AG04449 (cell line): ENCODE measurements around the gene SCGN.

ENCODE experiments used
- CTCF ChIA-PET: fragments of 350-600 bp; formaldehyde crosslinking; extraction: SDS; loops from one replicate; lab custom pipeline; 2021; ENCODE audit warnings: antibody characterized with exemption; lab: Yijun Ruan, JAX
- POLR2A ChIA-PET: fragments of 400-600, 350-600 bp; formaldehyde crosslinking; extraction: SDS; loops from one replicate; lab custom pipeline; 2020; ENCODE audit warnings: antibody characterized with exemption, inconsistent platforms; lab: Yijun Ruan, JAX
- DNase-seq: peaks from one replicate; pipeline ENCODE4 v3.0.0-alpha.2; 2010; ENCODE audit warnings: low read depth, low spot score
- H3K4me3 ChIP-seq: 2 replicates; pipeline ENCODE4 v1.5.1; 2011; ENCODE audit warnings: low read depth, mild to moderate bottlenecking, control low read depth, low read length
- CTCF ChIP-seq: IDR thresholded peaks from one replicate; pipeline ENCODE4 v1.5.1; 2011; ENCODE audit warnings: mild to moderate bottlenecking, moderate library complexity, low read length, control low read depth, inconsistent platforms; ENCODE audit not compliant: insufficient read depth; ENCODE audit errors: missing control alignments

SCGN gene

GRCh38 chr6:25694366-25694765, 42.4 kb downstream of the SCGN start:
- POLR2A ChIA-PET = no interaction called here
- no peak for TF ChIP-seq CTCF
- H3K4me3 ChIP-seq = no peak overlapping the region
- CTCF ChIA-PET = interaction anchor here (1.0 kb wide), 1 partner anchor 25 kb away, joined by 3 read pairs; no protein-coding TSS in a partner anchor
- no peak for DNase-seq

DNA sequence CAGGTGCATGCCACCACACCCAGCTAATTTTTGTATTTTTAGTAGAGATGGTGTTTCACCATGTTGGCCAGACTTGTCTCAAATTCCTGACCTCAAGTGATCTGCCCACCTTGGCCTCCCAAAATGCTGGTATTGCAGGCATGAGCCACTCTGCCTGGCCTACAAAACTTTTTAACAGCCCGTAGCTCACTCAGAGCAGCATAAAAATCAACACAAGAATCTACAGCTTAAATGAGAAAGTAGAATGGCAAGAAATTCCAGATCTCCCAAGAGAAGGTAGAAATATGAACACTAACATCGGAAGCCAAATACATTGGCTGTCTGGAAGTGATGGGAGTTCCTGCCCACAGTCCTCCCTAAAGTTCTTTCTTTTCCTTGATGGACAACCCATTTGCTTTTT, 43.7 kb downstream of the SCGN start:
- TF ChIP-seq CTCF = no peak
- POLR2A ChIA-PET = no interaction called here
- H3K4me3 ChIP-seq = no peak overlapping the region
- CTCF ChIA-PET = no interaction called here
- DNase-seq = no peak

DNA sequence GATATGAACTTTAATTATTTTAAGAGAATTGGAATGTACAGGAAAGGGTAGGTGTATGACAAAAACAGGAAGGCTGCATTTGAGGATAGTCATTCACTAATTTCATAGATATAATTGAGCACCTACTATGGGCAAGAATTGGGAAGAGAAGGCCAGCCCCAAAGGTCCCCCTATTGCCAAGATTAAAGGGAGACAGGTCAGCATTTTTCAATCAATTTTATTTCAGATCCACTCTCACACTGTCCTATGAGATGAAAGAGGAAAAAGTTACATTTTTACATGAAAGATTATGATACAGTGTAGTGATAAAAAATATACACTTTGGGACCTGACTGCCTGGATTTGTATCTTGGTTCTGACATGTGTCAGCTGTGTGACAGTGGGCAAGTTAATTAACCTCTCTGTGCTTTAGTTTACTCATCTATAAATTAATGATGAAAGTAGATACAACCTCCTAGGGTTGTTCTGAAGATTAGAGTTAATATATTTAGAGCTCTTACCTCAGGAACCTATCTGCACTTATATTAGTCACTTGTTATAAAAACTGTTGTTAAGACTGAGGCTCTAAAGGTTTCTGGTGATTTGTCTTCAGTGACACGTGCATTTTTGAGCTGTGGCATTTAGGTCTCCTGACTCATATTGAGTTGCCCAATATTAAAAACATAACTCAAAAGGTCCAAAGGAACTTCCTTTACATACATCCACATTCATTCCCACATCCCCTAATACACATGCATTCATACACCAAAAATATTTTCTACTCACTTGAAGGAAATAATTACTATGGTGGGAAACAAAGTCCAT, 45.7 kb downstream of the SCGN start:
- POLR2A ChIA-PET = no interaction called here
- DNase-seq = no peak
- TF ChIP-seq CTCF = no peak
- no peak overlapping the region for H3K4me3 ChIP-seq
- CTCF ChIA-PET = interaction anchor here (1.1 kb wide), 1 partner anchor 21 kb away, joined by 3 read pairs; no protein-coding TSS in a partner anchor

DNA sequence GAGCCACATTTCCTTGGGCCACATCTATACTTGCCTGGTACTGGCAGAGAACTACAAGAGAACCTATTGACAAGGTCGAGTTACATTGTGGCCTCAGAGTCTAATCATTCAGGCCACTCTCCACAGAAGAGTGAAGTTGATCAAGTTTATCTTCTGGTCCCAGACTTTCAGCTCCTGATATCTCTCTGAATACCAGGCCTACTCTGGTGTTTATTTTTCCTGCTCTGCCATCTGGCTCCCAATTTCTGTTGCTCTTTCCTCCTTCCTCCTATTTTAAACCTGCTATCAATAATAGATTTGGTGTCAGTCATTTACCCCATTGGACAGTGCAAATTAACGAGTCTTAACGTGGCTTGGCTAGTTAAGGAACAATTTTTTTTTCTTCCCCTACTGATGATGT, 46.6 kb downstream of the SCGN start:
- CTCF ChIA-PET = interaction anchor here (1.1 kb wide), 1 partner anchor 20 kb away, joined by 3 read pairs; no protein-coding TSS in a partner anchor
- POLR2A ChIA-PET = no interaction called here
- no peak overlapping the region for H3K4me3 ChIP-seq
- TF ChIP-seq CTCF = no peak
- DNase-seq = no peak

GRCh38 chr6:25699649-25700048, 47.6 kb downstream of the SCGN start:
- no peak for TF ChIP-seq CTCF
- CTCF ChIA-PET = no interaction called here
- POLR2A ChIA-PET = no interaction called here

DNA sequence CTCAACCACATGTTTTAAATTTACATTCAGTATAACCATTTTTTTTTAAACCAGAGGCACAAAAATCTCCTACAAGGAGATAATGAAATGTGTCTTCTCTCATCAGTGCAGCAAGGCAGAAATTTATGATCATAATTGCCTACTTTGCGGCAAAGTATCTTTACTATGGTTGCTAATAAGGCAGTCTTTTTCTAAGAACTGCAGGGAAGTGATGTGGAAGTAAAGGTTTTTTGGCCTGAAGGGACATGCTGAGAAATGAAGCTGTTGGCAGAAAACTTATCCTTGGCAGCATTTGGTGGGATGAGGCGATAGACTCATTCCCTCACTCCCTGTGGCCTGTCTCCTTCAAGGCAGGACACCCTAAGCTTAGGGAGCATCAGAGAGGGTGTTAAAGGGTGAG, 48.7 kb downstream of the SCGN start:
- H3K4me3 ChIP-seq = no peak overlapping the region
- POLR2A ChIA-PET = no interaction called here
- no peak for TF ChIP-seq CTCF
- no peak for DNase-seq
- CTCF ChIA-PET = interaction anchor here (0.8 kb wide), 1 partner anchor 15 kb away, joined by 3 read pairs; no protein-coding TSS in a partner anchor

More at GRCh38 chr6:25699649-25700048, 47.6 kb downstream of the SCGN start:
- no peak overlapping the region for H3K4me3 ChIP-seq
- DNase-seq = no peak
